Measurements from ENCODE around the gene ELP1.

GRCh38 chr9:108844391-108844790 is 89.5 kb downstream of the ELP1 start:
- TF ChIP-seq CTCF (optimal IDR thresholded peaks at IDR 0.05 in 1 of 3, IDR thresholded peaks at IDR 0.05 in 1 of 3, conservative IDR thresholded peaks at IDR 0.05 in 1 of 3; ENCODE audit: extremely low read depth in 1 of 3, insufficient read depth in 2 of 3, low read length in 3 of 3) (no peak), EZH2 (IDR thresholded peaks at IDR 0.05; ENCODE audit: low read length) (no peak)
